Mononuclear cell (primary cell): ENCODE data around the gene DCDC2C. TPM values are rescaled to one million over a fixed set of nuclear protein-coding genes. Genes with fewer than 3 reads are reported as not detected.

Experiments
- H3K27me3 ChIP-seq: 2 replicates; pipeline ENCODE4 v1.6.0; 2011; ENCODE audit warnings: low read length, control low read depth; ENCODE audit not compliant: insufficient read depth
- H3K4me1 ChIP-seq: 2 replicates; pipeline ENCODE4 v1.5.1; 2011; ENCODE audit warnings: mild to moderate bottlenecking, low read length, control low read depth; ENCODE audit not compliant: insufficient read depth
- H3K4me3 ChIP-seq: 2 replicates; pipeline ENCODE4 v1.5.1; 2011; ENCODE audit warnings: mild to moderate bottlenecking, low read length, moderate library complexity
- H3K9me3 ChIP-seq: 2 replicates; pipeline ENCODE4 v1.5.1; 2011; ENCODE audit warnings: low read depth, mild to moderate bottlenecking, control low read depth, low read length
- total RNA-seq: library from RNA; depleted of rRNA; stranded (reverse); fragments of >200 nt; gene quantifications from one replicate; pipeline ENCODE4 v1.2.3, GENCODE V29; 2012

The DCDC2C gene
- total RNA-seq, 1 donor, result not detected

- Histone ChIP-seq H3K27me3 (no peaks in the 10 kb centered on the region), H3K4me3 (no peak overlapping the region), H3K4me1 (no peaks in the 10 kb centered on the region), H3K9me3 (no peaks in the 10 kb centered on the region)
Observed at GRCh38 chr2:3741867-3742602, 38.7 kb downstream of the DCDC2C start.

GRCh38 chr2:3742743-3743508 is 39.6 kb downstream of the DCDC2C start:
- Histone ChIP-seq H3K27me3 (no peaks in the 10 kb centered on the region), H3K4me1 (no peaks in the 10 kb centered on the region), H3K4me3 (no peak overlapping the region), H3K9me3 (no peaks in the 10 kb centered on the region)

- no peak overlapping the region for H3K4me3 ChIP-seq
- H3K4me1 ChIP-seq, result no peaks in the 10 kb centered on the region
- no peaks in the 10 kb centered on the region for H3K9me3 ChIP-seq
- no peaks in the 10 kb centered on the region for H3K27me3 ChIP-seq
Observed at GRCh38 chr2:3743951-3744555, 40.7 kb downstream of the DCDC2C start.

GRCh38 chr2:3745920-3746319 is 42.5 kb downstream of the DCDC2C start:
- H3K9me3 ChIP-seq, result no peaks in the 10 kb centered on the region
- H3K27me3 ChIP-seq, result no peaks in the 10 kb centered on the region
- no peak overlapping the region for H3K4me3 ChIP-seq
- H3K4me1 ChIP-seq, result no peaks in the 10 kb centered on the region

- H3K27me3 ChIP-seq, result no peaks in the 10 kb centered on the region
- H3K9me3 ChIP-seq, result no peaks in the 10 kb centered on the region
- H3K4me3 ChIP-seq, result no peak overlapping the region
- no peaks in the 10 kb centered on the region for H3K4me1 ChIP-seq
Observed at GRCh38 chr2:3747032-3747654, 43.8 kb downstream of the DCDC2C start.

- H3K4me1 ChIP-seq, result no peaks in the 10 kb centered on the region
- no peaks in the 10 kb centered on the region for H3K9me3 ChIP-seq
- no peaks in the 10 kb centered on the region for H3K27me3 ChIP-seq
- H3K4me3 ChIP-seq, result no peak overlapping the region
Observed at GRCh38 chr2:3747826-3748225, 44.5 kb downstream of the DCDC2C start.

GRCh38 chr2:3749201-3749600 is 45.8 kb downstream of the DCDC2C start:
- no peak overlapping the region for H3K4me3 ChIP-seq
- H3K4me1 ChIP-seq, result no peaks in the 10 kb centered on the region
- no peaks in the 10 kb centered on the region for H3K9me3 ChIP-seq
- no peaks in the 10 kb centered on the region for H3K27me3 ChIP-seq

GRCh38 chr2:3751251-3751650 is 47.9 kb downstream of the DCDC2C start:
- no peaks in the 10 kb centered on the region for H3K27me3 ChIP-seq
- no peak overlapping the region for H3K4me3 ChIP-seq
- no peaks in the 10 kb centered on the region for H3K4me1 ChIP-seq
- peaks cover 8% of the 10 kb centered on the region for H3K9me3 ChIP-seq

GRCh38 chr2:3751806-3752205 is 48.4 kb downstream of the DCDC2C start:
- H3K4me1 ChIP-seq, result no peaks in the 10 kb centered on the region
- peaks cover 8% of the 10 kb centered on the region for H3K9me3 ChIP-seq
- H3K4me3 ChIP-seq, result no peak overlapping the region
- no peaks in the 10 kb centered on the region for H3K27me3 ChIP-seq

- no peaks in the 10 kb centered on the region for H3K4me1 ChIP-seq
- H3K4me3 ChIP-seq, result no peak overlapping the region
- H3K27me3 ChIP-seq, result no peaks in the 10 kb centered on the region
- H3K9me3 ChIP-seq, result peaks cover 8% of the 10 kb centered on the region
Observed at GRCh38 chr2:3752376-3752775, 49.0 kb downstream of the DCDC2C start.

- Histone ChIP-seq H3K4me3 (no peak overlapping the region), H3K4me1 (no peaks in the 10 kb centered on the region), H3K9me3 (peaks cover 8% of the 10 kb centered on the region), H3K27me3 (no peaks in the 10 kb centered on the region)
Observed at GRCh38 chr2:3753561-3753960, 50.2 kb downstream of the DCDC2C start.

- peaks cover 8% of the 10 kb centered on the region for H3K9me3 ChIP-seq
- no peak overlapping the region for H3K4me3 ChIP-seq
- no peaks in the 10 kb centered on the region for H3K27me3 ChIP-seq
- no peaks in the 10 kb centered on the region for H3K4me1 ChIP-seq
Observed at GRCh38 chr2:3754280-3754679, 50.9 kb downstream of the DCDC2C start.

GRCh38 chr2:3754795-3755194 is 51.4 kb downstream of the DCDC2C start:
- H3K4me1 ChIP-seq, result no peaks in the 10 kb centered on the region
- H3K4me3 ChIP-seq, result no peak overlapping the region
- H3K27me3 ChIP-seq, result no peaks in the 10 kb centered on the region
- H3K9me3 ChIP-seq, result peaks cover 8% of the 10 kb centered on the region

- H3K4me1 ChIP-seq, result no peaks in the 10 kb centered on the region
- H3K4me3 ChIP-seq, result no peak overlapping the region
- no peaks in the 10 kb centered on the region for H3K27me3 ChIP-seq
- H3K9me3 ChIP-seq, result peaks cover 8% of the 10 kb centered on the region
Observed at GRCh38 chr2:3755277-3755676, 51.9 kb downstream of the DCDC2C start.

- Histone ChIP-seq H3K9me3 (peaks cover 8% of the 10 kb centered on the region), H3K27me3 (no peaks in the 10 kb centered on the region), H3K4me1 (no peaks in the 10 kb centered on the region), H3K4me3 (no peak overlapping the region)
Observed at GRCh38 chr2:3756306-3756705, 52.9 kb downstream of the DCDC2C start.
